Neural progenitor cell (in vitro differentiated cells): ENCODE measurements around the gene MRC1.

Experiments
- EZH2 ChIP-seq: fragments of 200-600 bp; sonication (generic); IDR thresholded peaks from 2 replicates; pipeline ENCODE4 v1.6.1; 2017; ENCODE audit warnings: antibody characterized with exemption, mild to moderate bottlenecking, moderate library complexity
- EZH2phosphoT487 ChIP-seq: fragments of 200-600 bp; sonication (generic); IDR thresholded peaks from 2 replicates; pipeline ENCODE4 v1.6.1; 2017; ENCODE audit warnings: antibody characterized with exemption
- TF ChIP-seq, protein P1 (sequence below): fragments of 200-600 bp; sonication (generic); IDR thresholded peaks from 2 replicates; pipeline ENCODE4 v1.5.1; 2017; ENCODE audit warnings: antibody characterized with exemption, mild to moderate bottlenecking

DNA sequence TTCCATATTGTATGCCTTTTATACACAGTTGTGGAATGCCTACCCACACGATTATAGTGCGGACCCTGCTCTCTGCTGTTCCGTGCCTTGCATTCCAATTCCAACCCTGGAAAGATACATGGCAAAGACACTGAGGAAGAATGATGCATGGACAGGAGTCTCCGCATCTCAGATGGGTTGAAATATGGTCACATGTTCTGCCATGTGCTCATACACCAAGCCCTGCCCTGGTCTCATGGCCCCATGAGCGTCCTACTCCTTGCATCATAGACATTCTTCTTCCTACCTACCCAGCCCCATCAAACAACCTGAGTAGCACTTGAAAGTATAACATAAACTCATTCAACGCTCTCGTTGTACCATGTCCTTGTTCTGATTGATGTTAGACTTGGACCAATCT lies 148.9 kb downstream of the MRC1 start:
- TF ChIP-seq, protein P1, sequence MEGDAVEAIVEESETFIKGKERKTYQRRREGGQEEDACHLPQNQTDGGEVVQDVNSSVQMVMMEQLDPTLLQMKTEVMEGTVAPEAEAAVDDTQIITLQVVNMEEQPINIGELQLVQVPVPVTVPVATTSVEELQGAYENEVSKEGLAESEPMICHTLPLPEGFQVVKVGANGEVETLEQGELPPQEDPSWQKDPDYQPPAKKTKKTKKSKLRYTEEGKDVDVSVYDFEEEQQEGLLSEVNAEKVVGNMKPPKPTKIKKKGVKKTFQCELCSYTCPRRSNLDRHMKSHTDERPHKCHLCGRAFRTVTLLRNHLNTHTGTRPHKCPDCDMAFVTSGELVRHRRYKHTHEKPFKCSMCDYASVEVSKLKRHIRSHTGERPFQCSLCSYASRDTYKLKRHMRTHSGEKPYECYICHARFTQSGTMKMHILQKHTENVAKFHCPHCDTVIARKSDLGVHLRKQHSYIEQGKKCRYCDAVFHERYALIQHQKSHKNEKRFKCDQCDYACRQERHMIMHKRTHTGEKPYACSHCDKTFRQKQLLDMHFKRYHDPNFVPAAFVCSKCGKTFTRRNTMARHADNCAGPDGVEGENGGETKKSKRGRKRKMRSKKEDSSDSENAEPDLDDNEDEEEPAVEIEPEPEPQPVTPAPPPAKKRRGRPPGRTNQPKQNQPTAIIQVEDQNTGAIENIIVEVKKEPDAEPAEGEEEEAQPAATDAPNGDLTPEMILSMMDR, result no peak
- TF ChIP-seq EZH2 (no peak), EZH2phosphoT487 (no peak)
